ENCODE results near the gene RANBP10. TPM values are rescaled to one million over a fixed set of nuclear protein-coding genes. Genes with fewer than 3 reads are reported as not detected.

RANBP10 gene
- total RNA-seq, 1 experiment from 2014 or later, result 17.2 TPM

GRCh38 chr16:67779256-67780014 lies 26.9 kb downstream of the RANBP10 start:
- TF ChIP-seq CTCF (IDR thresholded peaks at IDR 0.05; ENCODE audit: unreplicated experiment), result no peak
- Mint-ChIP-seq H3K4me1 (ENCODE audit: insufficient read depth, unreplicated experiment) (peaks cover 14% of the 10 kb centered on the region), H3K4me3 (ENCODE audit: unreplicated experiment) (no peak overlapping the region), H3K27ac (ENCODE audit: low read depth, unreplicated experiment) (peak overlapping the region; percentile 64), H3K9me3 (ENCODE audit: unreplicated experiment) (no peaks in the 10 kb centered on the region), H3K27me3 (ENCODE audit: insufficient read depth, unreplicated experiment) (no peaks in the 10 kb centered on the region), H3K36me3 (ENCODE audit: insufficient read depth, unreplicated experiment) (no peaks in the 10 kb centered on the region)
- intact Hi-C loops (cut with micrococcal nuclease), result no loop called here
- peak; percentile 69 for DNase-seq (ENCODE audit: unreplicated experiment)
- BruUV-seq (replicated peaks), result no TSS peak
- POLR2A ChIA-PET, result interaction anchor here (1.3 to 2.0 kb wide), 3 partner anchors 13 to 60 kb away, joined by 3 to 9 read pairs (median 6); partner anchors contain the start of genes GFOD2, RANBP10 and TSNAXIP1
- CTCF ChIA-PET, result interaction anchor here (0.7 to 1.2 kb wide), 6 partner anchors 9 to 535 kb away, joined by 3 to 5 read pairs (median 3); partner anchors contain the start of gene ATP6V0D1

GRCh38 chr16:67775273-67775672 lies 31.1 kb downstream of the RANBP10 start:
- no peaks in the 10 kb centered on the region for H3K27me3 Mint-ChIP-seq (ENCODE audit: insufficient read depth, unreplicated experiment)

GRCh38 chr16:67774457-67774853 lies 31.9 kb downstream of the RANBP10 start:
- Mint-ChIP-seq H3K36me3 (ENCODE audit: insufficient read depth, unreplicated experiment) (peaks cover 26% of the 10 kb centered on the region), H3K4me3 (ENCODE audit: unreplicated experiment) (no peak overlapping the region), H3K4me1 (ENCODE audit: insufficient read depth, unreplicated experiment) (peaks cover 7% of the 10 kb centered on the region), H3K27me3 (ENCODE audit: insufficient read depth, unreplicated experiment) (no peaks in the 10 kb centered on the region), H3K9me3 (ENCODE audit: unreplicated experiment) (no peaks in the 10 kb centered on the region), H3K27ac (ENCODE audit: low read depth, unreplicated experiment) (no peak overlapping the region)
- intact Hi-C loops (cut with micrococcal nuclease), result no loop called here
- TF ChIP-seq CTCF (IDR thresholded peaks at IDR 0.05; ENCODE audit: unreplicated experiment), result no peak
- ChIA-PET POLR2A (interaction anchor here (0.7 to 1.2 kb wide), 2 partner anchors 56 to 160 kb away, joined by 3 to 5 read pairs; no protein-coding TSS in a partner anchor), CTCF (interaction anchor here (1.4 kb wide), 1 partner anchor 102 kb away, joined by 4 read pairs; no protein-coding TSS in a partner anchor)
- BruUV-seq (replicated peaks), result no TSS peak
- no peak for DNase-seq (ENCODE audit: unreplicated experiment)

More at GRCh38 chr16:67775273-67775672, 31.1 kb downstream of the RANBP10 start:
- BruUV-seq (replicated peaks), result no TSS peak
- CTCF ChIA-PET, result interaction anchor here (0.6 to 1.4 kb wide), 2 partner anchors 41 to 1266 kb away, joined by 3 to 4 read pairs; no protein-coding TSS in a partner anchor
- no peak for DNase-seq (ENCODE audit: unreplicated experiment)
- H3K4me1 Mint-ChIP-seq (ENCODE audit: insufficient read depth, unreplicated experiment), result peaks cover 15% of the 10 kb centered on the region
- H3K4me3 Mint-ChIP-seq (ENCODE audit: unreplicated experiment), result no peak overlapping the region
- H3K36me3 Mint-ChIP-seq (ENCODE audit: insufficient read depth, unreplicated experiment), result peaks cover 18% of the 10 kb centered on the region
- no peak for TF ChIP-seq CTCF (IDR thresholded peaks at IDR 0.05; ENCODE audit: unreplicated experiment)
- no peaks in the 10 kb centered on the region for H3K9me3 Mint-ChIP-seq (ENCODE audit: unreplicated experiment)
- POLR2A ChIA-PET, result interaction anchor here (1.2 kb wide), 1 partner anchor 57 kb away, joined by 5 read pairs; no protein-coding TSS in a partner anchor
- H3K27ac Mint-ChIP-seq (ENCODE audit: low read depth, unreplicated experiment), result no peak overlapping the region
- intact Hi-C loops (cut with micrococcal nuclease), result no loop called here

Data from MCF 10A (cell line).